HG03439 (cell line): ENCODE measurements around the gene PIKFYVE.
"Not testable (repeated sequence)": the region's sequence is repeated elsewhere in the genome, so short reads cannot be mapped to it uniquely, and the experiment has no call there.

Source experiments
- ATAC-seq: cut with Tn5 transposase; IDR thresholded peaks from one replicate; pipeline ENCODE4 v1.9.1; 2021; ENCODE audit warnings: mild to moderate bottlenecking, moderate library complexity; ENCODE audit not compliant: unreplicated experiment

Gene PIKFYVE

DNA sequence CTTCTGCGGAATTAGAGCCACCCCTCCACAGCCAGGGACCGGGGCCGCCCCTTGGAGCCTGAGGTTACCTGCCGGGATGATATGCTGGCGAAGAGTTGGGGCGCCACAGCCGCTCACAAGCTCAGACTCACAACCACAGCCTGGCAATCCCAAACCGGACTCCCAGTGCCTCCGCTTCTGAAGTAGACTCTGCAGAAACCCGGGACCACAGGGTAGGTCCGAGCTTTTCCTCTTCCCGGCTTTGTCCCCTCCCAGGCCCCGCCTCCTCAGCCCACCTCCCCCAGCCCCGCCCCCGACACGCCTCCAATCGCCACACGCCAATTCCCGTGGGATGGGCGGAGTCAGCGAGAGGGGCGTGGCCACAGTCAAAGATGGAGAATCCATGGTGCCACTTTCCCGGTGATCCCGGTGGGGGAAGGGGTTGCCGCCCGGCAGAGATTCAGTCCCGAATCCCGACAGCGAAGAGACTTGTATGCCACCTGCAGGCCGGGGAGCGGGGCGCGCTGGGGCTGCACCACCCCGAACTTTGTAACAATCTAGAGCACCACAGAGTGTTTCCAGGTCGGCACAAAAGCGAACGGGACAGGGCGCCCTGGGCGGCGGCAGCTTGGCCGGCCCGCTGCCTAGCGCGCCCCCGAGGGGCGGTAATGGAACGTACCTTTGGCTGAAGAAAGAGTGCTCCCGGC is 11.0 kb upstream of the PIKFYVE start, which contains the start of gene IDH1:
IDH1 (minus strand) TSS at position 201 of the 686 bp plus-strand sequence. CDS start 3,520 bp downstream, outside the sequence.
- peak; percentile 77 for ATAC-seq

DNA sequence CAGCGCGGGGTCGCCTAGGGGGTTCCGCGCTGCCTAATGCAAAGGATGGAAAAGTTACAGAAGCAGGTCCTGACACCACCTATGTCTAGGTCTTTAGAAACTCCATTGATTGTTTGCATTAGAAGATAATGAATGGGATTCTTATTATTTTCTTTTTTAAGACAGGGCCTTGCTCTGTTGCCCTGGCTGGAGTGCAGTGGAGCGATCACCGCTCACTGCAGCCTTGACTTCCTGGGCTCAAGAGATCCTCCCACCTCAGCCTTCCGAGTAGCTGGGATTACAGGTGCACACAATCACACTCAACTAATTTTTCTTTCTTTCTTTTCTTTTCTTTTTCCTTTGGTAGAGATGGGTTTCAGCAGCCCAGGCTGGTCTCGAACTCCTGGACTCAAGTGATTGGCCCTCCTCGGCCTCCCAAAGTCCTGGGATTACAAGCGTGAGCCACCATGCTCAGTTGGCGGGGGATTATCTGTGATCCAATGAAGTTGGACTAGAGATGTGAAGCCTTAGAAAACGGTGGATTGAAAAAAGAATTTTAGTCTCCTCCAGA is 10.4 kb upstream of the PIKFYVE start:
- ATAC-seq = peak; percentile 8

DNA sequence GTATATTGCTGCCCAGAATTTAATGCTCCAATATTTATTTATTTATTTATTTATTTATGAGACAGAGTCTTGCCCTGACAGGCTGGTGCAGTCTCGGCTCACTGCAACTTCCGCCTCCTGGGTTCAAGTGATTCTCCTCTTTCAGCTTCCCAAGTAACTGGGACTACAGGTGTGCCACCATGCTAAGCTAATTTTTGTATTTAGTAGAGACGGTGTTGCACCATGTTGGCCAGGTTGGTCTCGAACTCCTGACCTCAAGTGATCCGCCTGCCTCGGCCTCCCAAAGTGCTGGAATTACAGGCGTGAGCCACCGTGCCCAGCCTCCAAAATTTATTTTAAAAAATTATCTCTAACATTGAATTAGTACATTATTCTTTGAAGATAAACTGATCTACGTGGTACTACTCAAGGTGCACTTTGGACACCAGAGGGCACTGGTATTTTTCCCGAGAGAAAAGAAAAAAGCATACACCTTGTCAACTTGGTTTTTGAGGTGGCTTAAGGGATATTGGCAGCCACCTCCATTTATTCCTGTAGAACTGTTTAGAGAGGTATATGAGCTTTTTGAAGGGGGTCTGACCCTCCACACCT is 9.8 kb upstream of the PIKFYVE start:
- no peak for ATAC-seq

DNA sequence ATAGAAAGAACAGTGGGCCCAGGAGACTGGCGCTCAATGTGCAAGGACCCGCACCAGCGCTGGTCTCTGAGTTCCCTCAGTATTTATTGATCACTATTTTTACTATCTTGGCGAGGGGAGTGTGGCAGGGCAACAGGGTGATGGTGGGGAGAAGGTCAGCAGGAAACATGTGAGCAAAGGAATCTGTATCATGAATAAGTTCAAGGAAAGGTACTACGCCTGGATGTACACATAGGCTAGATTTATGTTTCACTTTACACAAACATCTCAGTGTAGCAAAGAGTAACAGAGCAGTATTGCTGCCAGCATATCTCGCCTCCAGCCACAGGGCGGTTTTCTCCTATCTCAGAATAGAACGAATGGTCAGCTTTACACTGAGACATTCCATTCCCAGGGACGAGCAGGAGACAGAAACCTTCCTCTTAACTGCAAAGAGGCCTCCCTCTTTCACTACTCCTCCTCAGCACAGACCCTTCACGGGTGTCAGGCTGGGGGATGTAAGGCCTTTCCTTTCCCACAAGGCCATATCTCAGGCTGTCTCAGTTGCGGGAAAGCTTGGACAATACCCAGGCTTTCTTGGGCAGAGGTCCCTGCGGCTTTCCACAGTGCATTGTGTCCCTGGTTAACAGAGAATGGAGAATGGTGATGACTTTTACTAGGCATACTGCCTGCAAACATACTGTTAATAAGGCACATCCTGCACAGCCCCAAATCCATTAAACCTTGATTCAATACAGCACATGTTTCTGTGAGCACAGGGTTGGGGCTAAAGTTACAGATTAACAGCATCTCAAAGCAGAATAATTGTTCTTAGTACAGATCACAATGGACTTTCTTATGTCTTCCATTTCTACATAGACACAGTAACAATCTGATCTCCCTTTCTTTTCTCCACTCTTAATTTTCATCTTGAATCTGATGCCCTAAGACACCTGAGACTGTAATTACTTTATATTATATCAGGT is 8.9 kb upstream of the PIKFYVE start:
- not testable (repeated sequence) for ATAC-seq

DNA sequence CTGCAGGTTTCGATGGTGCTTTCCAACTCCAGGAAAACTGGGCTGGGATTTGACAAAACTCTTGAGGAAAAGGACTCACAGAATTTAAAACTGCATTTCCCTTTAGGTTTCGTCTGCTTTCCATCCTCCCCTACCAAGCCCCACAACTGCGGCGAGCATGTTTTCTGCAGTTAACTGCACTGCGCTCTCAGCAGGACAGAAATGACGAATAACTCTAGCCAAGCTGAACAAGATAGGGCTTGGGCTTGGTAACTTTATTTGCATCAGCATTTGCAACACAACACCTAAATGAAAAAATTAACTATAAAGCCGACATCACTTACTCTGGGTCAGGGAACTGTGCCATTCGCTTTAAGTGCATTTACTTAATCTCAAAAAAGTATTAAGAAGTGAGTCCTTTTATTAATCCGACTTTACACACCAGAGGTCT is 669 bp upstream of the PIKFYVE start:
- peak; percentile 33 for ATAC-seq

DNA sequence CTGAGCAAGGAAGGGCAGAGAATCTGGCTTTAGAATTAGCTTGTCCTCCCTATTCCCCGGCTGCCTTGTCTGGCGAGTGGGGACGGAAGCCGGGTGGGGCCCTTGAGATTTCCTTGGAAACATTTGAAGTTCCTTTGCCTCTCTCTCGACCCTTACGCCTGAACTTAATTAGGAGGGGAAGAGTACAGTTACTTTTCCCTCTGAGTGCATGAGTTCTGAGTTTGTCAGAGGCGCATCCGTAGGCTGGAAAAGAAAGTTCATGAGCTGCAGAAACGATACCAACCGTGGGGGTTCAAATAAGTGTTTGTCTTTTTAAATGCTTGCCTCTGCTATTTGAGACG is 468 bp downstream of the PIKFYVE start:
- no peak for ATAC-seq

DNA sequence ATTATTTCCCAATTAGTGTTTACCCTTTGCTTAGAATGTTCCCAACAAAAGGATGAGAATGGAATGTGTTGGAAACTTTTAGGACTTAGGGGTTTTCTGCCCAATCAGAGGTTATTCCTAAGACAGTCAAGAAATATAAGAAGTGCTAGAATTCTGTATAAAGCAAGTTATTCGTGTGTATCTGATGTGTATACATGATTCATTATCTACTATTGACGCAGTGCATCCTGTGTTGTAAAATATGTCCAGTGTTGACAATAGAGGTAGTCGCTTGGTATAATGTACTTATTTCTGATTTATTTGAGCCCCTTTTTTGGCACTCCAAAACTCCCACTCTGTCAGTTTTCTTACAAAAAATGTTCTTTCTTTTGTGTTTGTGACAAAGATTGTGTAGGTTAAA is 881 bp downstream of the PIKFYVE start:
- ATAC-seq = no peak

DNA sequence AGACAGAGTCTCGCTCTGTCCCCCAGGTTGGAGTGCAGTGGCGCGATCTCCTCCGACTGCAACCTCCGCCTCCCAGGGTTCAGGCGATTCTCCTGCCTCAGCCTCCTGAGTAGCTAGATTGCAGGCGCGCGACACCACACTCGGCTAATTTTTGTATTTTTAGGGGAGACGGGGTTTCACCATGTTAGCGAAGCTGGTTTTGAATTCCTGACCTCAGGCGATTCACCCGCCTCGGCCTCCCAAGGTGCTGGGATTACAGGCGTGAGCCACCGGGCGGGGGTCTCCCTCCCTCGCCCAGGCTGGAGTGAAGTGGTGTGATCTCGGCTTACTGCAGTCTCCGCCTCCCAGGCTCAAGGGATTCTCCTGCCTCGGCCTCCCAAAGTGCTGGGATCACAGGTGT is 1.5 kb downstream of the PIKFYVE start:
- not testable (repeated sequence) for ATAC-seq

DNA sequence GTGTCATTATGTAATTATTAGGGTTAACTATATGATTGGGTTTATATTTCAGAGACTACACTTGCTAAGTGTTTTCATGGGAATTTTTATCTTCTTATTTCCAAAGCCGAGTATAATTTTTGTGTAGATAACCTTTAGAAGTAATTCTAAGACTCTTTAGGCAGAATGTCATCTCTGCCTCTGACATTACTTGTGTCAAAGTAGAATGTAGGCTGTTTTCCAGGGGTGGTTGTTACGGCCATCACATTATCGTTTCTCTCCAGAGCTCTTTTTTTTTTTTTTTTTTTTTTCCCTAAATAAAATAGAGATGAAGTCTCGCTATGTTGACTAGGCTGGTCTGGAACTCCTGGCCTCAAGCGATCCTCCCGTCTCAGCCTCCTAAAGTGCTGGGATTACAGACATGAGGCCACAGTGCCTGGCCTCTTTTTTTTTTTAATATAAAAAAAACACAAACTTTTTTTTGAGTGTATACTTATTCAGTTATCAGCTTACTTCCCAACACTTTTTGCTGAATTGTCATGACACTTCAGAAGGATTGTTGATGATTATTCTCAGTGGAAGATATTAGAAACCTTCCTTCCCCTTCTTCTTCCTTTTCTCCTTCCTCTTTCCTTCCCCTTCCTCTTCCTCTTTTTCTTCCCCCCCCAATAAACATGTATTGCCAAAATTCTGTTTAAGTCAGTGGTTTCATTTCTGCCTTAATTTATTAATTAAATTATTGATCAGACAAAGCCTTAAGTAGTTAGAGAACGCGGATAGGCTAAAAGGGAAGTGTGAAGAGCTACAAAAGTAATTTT is 2.3 kb downstream of the PIKFYVE start:
- no peak for ATAC-seq

DNA sequence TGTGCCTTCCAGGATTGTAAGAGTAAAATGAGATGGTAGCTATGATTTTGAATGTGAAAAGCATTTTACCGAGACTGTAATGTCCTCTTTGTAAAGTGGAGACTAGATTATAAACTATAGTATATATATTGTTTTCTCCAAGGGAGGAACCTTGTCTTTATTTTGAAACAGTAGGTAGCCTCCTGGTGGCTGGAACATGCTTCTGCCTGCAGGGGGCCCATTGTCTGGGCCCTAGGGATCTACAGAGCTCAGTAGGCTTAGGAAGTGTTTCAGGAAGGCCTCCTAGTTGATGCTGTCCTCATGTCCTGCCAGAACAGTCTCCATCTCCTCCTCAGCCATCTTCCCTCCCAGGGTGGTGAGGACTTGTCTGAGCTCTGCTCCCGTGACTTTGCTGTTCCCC is 3.0 kb downstream of the PIKFYVE start:
- ATAC-seq = no peak

DNA sequence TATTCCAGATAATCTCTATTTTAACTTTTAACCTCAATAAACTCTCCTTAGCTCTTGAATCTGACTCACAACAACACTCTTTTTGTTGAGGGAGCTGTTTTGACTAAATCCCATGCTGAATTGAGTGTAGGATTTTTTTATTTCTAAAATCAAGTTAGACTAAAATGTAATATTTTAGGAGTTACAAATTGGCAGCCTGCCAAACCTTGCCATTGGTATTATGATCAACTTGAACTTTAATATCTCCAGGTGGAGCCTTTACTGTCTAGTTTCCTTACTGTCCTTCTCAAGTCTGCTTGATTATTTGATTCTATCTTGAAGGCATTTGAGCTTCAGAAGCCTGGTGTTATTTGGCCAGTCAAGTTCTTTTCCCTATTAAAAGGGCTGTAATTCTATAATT is 8.7 kb downstream of the PIKFYVE start:
- ATAC-seq = no peak

DNA sequence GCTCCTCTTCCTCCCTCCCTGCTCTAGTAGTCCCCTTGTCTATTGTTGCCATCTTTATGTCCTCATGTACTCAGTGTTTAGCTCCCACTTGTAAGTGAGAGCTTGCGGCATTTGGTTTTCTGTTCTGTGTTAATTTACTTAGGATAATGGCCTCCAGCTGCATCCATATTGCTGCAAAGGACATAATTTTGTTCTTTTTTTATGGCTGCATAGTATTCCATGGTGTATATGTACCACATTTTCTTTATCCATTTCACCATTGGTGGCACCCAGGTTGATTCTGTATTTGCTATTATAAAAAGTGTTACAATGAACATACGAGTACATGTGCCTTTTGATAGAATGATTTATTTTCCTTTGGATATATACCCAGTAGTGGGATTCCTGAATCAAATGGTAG is 12.5 kb downstream of the PIKFYVE start:
- no peak for ATAC-seq

DNA sequence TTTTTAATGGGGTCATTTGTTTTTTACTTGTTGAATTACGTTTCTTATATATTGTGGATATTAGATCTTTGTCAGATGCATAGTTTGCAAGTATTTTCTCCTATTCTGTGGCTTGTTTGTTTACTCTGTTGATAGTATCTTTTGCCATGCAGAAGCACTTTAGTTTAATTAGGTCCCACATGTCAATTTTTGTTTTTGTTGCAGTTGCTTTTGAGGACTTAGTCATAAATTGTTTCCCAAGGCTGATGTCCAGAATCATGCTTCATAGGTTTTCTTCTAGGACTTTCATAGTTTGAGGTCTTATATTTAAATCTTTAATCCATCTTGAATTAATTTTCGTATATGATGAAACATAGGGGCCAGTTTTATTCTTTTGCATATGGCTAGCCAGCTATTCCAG is 13.2 kb downstream of the PIKFYVE start:
- no peak for ATAC-seq

DNA sequence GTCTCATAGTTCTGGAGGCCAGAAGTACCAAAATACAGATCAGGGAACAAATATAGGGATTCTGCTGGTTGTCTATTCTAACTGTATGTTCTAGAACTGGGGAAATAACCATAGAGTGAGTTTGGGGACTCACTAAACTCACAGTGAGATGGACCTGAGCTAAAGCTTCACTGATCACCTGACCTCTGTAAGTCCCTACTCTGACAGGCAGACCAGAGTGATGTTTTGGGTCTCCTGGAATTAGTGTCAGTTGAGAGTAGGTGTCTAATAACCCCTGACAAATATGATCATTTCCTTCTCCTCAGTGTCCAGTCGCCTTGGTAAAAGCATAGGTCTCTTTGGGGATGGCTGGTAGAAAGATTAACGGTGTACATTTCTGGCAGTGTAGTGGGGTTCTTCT is 14.2 kb downstream of the PIKFYVE start:
- ATAC-seq = peak; percentile 28

DNA sequence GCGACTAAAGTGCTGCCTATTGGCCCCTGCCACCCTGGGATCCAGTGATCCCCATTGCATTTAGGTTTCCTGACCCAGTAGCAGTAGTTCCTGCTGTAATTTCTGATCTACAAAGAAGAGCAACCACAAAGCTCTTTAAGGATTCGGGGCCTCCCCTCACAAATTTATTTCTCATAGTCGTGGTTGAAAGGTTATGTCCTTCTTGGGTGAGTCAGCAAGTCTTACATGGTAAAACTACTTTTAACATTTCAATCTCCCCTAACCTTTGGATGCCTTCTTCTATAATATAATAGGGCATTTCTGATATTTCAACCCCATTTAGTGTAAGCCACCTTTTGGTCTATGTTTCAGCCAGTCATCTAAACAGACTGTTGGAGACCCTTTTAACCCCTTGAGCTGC is 14.9 kb downstream of the PIKFYVE start:
- peak; percentile 67 for ATAC-seq

DNA sequence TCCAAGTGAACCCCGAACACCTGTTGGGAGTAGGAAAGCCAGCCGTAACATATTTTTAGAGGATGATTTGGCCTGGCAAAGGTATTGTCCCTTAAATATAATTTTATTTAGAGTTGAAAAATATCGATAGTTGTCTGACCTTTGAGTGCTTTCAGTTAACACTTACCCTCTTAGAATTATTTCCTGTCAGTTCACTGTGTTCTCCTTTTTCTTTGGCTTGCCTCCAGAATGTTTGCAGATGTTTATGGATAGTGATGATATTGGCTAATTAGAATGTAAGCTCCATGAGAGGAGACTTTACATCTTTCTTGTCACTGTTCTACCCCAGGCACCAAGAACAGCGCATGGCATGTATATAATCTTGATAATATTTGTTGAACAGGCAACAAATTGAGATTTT is 19.8 kb downstream of the PIKFYVE start:
- no peak for ATAC-seq

DNA sequence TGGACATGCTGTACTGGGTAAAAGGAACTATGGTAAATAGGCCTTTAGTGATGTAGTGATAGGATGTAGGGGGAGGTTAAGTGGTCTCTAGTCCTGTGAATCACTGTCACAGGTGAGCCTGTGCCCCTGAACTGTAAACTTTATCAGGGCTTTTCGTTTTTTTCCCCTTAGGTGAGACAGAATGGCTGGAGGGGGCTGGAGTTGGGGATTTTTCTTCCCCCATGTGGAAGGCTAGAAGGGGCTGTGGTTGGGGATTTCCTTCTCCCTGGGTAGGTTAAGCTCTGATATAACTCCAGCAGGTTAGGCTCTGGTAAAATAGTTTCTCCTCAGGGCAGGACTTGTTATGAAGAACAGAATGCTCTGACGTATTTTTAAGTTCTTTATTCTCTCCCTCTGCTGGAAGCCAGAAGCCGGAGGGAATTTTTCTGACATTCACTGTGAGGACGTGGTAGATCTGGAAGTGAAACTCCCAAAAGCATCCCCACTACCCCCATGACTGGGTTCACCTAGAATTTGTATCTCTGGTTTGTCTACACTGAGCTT is 28.5 kb downstream of the PIKFYVE start:
- ATAC-seq = no peak

DNA sequence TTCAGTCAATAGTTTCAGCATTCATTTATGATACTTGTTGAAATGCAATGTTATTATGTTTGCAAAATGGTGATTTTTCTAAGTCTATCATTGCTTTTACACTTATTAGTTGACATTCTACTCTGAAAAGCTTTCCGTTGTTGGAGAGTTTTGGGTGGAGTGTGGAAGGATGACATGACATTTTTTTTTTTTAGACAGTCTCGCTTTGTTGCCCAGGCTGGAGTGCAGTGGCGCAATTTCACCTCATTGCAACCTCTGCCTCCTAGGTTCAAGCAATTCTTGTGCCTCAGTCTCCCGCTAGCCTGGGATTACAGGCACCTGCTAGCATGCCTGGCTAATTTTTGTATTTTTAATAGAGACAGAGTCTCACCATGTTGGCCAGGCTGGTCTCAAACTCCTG is 29.8 kb downstream of the PIKFYVE start:
- ATAC-seq = no peak

DNA sequence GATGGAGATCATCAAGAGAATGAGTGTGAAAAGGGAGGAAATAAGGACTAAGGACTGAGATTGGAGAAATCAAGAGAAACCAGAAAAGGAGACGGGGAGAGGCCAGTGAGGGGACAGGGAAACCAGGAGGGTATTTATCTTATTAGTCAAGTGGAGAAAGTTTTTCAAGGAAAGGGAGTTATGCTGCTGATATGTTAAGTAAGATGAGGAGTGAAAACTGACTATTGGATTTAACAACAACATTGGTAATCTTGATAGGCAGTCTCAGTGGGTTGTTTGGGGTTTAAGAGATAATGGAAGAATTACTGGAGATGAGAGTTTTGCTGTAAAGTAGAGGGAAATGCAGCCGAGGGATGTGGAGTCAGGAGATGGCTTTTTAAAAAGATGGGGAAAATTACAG is 30.6 kb downstream of the PIKFYVE start:
- ATAC-seq = no peak

DNA sequence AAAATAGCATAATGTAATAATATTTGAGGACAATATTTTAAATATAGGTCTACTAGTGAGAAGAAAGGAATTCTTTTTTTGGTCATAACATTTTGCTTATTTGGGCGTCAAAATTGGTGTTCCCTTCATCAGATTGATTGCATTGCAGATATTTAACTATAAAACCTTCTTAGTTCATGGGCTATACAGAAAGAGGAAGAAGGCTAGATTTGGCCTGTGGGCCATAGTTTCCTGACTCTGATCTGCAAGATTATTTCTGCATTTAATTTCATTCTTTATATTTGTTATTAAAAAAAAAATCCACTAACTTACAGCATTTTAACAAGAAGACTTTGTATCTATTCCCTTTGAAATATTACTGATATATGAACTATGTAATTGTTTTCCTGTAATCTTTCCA is 31.9 kb downstream of the PIKFYVE start:
- no peak for ATAC-seq
